H1 (cell line): ENCODE measurements around the gene KRT10. TPM values are rescaled to one million over a fixed set of nuclear protein-coding genes. Genes with fewer than 3 reads are reported as not detected.

Source experiments
- CTCF ChIA-PET: fragments of 300-600 bp; sonication (Branson Sonifier 250); formaldehyde crosslinking; loops from one replicate; lab custom pipeline; 2021; ENCODE audit not compliant: partially characterized antibody; lab: Charles Lee
- POLR2A ChIA-PET: fragments of 300-600 bp; sonication (Branson Sonifier 250); formaldehyde crosslinking; loops from one replicate; lab custom pipeline; 2021; ENCODE audit warnings: inconsistent platforms; ENCODE audit not compliant: partially characterized antibody; lab: Charles Lee
- DNase-seq, 2 experiments: peaks; one replicate each; pipeline versions ENCODE4 v3.0.0 to v3.0.0-alpha.2; 2010 to 2022; ENCODE audit warnings: low spot score in 2 of 2, low read depth in 1 of 2, mixed read lengths in 1 of 2
- FAIRE-seq: peaks from 2 replicates; lab custom pipeline; 2011; peaks lifted over from hg19 to GRCh38; lab: Jason Lieb, UNC
- H2AFZ ChIP-seq: 2 replicates; pipeline ENCODE4 v1.8.1; 2012; ENCODE audit warnings: low read length, inconsistent platforms
- H2AK5ac ChIP-seq: 2 replicates; pipeline ENCODE4 v1.6.1; 2013; ENCODE audit warnings: low read depth, low read length
- H2BK120ac ChIP-seq: replicated peaks from 2 replicates; pipeline ENCODE3; 2013; ENCODE audit warnings: low read depth, low read length, inconsistent platforms
- H2BK12ac ChIP-seq: 2 replicates; pipeline ENCODE4 v1.6.1; 2013; ENCODE audit warnings: low read depth, low read length
- H2BK15ac ChIP-seq: 2 replicates; pipeline ENCODE4 v1.6.1; 2013; ENCODE audit warnings: low read length
- H2BK20ac ChIP-seq: 2 replicates; pipeline ENCODE4 v1.6.1; 2013; ENCODE audit warnings: low read length
- H2BK5ac ChIP-seq: 2 replicates; pipeline ENCODE4 v1.6.1; 2013; ENCODE audit warnings: low read depth, low read length
- H3K14ac ChIP-seq: 2 replicates; pipeline ENCODE4 v1.6.1; 2013; ENCODE audit warnings: inconsistent platforms; ENCODE audit not compliant: insufficient read length
- H3K18ac ChIP-seq: 2 replicates; pipeline ENCODE4 v1.6.1; 2013; ENCODE audit warnings: low read length; ENCODE audit errors: extremely low read depth
- H3K23ac ChIP-seq: 2 replicates; pipeline ENCODE4 v1.6.1; 2013; ENCODE audit warnings: inconsistent platforms; ENCODE audit not compliant: insufficient read length
- H3K23me2 ChIP-seq: 2 replicates; pipeline ENCODE4 v1.6.1; 2013; ENCODE audit warnings: low read depth, low read length
- H3K27ac ChIP-seq: 2 replicates; pipeline ENCODE4 v1.6.1; 2011; ENCODE audit warnings: low read depth, low read length, inconsistent platforms
- H3K27me3 ChIP-seq, 4 experiments: replicated peaks in 1 of 4; 1 replicate in 1 of 4; 2 replicates in 3 of 4; pipeline versions ENCODE4 v1.6.1 to v1.8.1; 2011 to 2013; ENCODE audit warnings: low read length in 3 of 4, mild to moderate bottlenecking in 3 of 4, inconsistent platforms in 2 of 4, mixed read lengths in 2 of 4, moderate library complexity in 1 of 4; ENCODE audit not compliant: control insufficient read depth in 3 of 4, insufficient read depth in 3 of 4; ENCODE audit errors: extremely low read depth in 1 of 4
- H3K36me3 ChIP-seq, 4 experiments: 2 replicates each; pipeline versions ENCODE4 v1.6.1 to v1.8.1; 2011 to 2013; ENCODE audit warnings: mild to moderate bottlenecking in 4 of 4, low read length in 3 of 4, moderate library complexity in 2 of 4, control low read depth in 1 of 4, inconsistent platforms in 1 of 4; ENCODE audit not compliant: insufficient read depth in 4 of 4, control insufficient read depth in 2 of 4
- H3K4ac ChIP-seq: replicated peaks from 2 replicates; pipeline ENCODE3; 2013; ENCODE audit warnings: low read length, low read depth, mixed read lengths, inconsistent platforms; ENCODE audit not compliant: insufficient read length
- H3K4me1 ChIP-seq, 4 experiments: replicated peaks in 1 of 4; 1 replicate in 1 of 4; 2 replicates in 3 of 4; pipeline versions ENCODE4 v1.6.1 to v1.8.1; 2011 to 2013; ENCODE audit warnings: low read length in 3 of 4, inconsistent platforms in 2 of 4, mixed read lengths in 1 of 4; ENCODE audit not compliant: insufficient read depth in 4 of 4, control insufficient read depth in 3 of 4
- H3K4me2 ChIP-seq, 2 experiments: 2 replicates each; pipeline versions ENCODE4 v1.6.1 to v1.8.1; 2011 to 2013; ENCODE audit warnings: low read depth in 2 of 2, low read length in 2 of 2, control low read depth in 1 of 2, inconsistent platforms in 1 of 2, mild to moderate bottlenecking in 1 of 2; ENCODE audit not compliant: insufficient read depth in 1 of 2
- H3K4me3 ChIP-seq, 4 experiments: fragments of 200-600, 300-600 bp in 1 of 4; sonication (generic), shearing (Covaris generic), sonication (Bioruptor Twin) in 1 of 4; 2 replicates each; pipeline versions ENCODE4 v1.5.1 to v1.8.1; 2011 to 2016; ENCODE audit warnings: low read length in 4 of 4, low read depth in 3 of 4, control low read depth in 2 of 4, inconsistent platforms in 2 of 4, mild to moderate bottlenecking in 2 of 4, mixed read lengths in 1 of 4, moderate library complexity in 1 of 4; ENCODE audit not compliant: insufficient read depth in 2 of 4; ENCODE audit errors: extremely low read depth in 1 of 4
- H3K56ac ChIP-seq: replicated peaks from 2 replicates; pipeline ENCODE3; 2013; ENCODE audit warnings: low read depth, mild to moderate bottlenecking, mixed read lengths, low read length, inconsistent platforms; ENCODE audit not compliant: insufficient read length
- H3K79me1 ChIP-seq: 2 replicates; pipeline ENCODE4 v1.6.1; 2013; ENCODE audit warnings: low read depth, low read length, control low read depth
- H3K79me2 ChIP-seq, 2 experiments: 2 replicates each; pipeline versions ENCODE4 v1.6.1 to v1.8.1; 2012 to 2013; ENCODE audit warnings: low read length in 2 of 2, mild to moderate bottlenecking in 2 of 2, inconsistent platforms in 1 of 2; ENCODE audit not compliant: insufficient read depth in 2 of 2, control insufficient read depth in 1 of 2
- H3K9ac ChIP-seq, 4 experiments: replicated peaks in 1 of 4; 1 replicate in 1 of 4; 2 replicates in 3 of 4; pipeline versions ENCODE4 v1.6.1 to v1.8.1; 2011 to 2013; ENCODE audit warnings: low read depth in 3 of 4, low read length in 3 of 4, control low read depth in 2 of 4, mild to moderate bottlenecking in 2 of 4, moderate library complexity in 2 of 4, inconsistent platforms in 1 of 4; ENCODE audit errors: extremely low read depth in 1 of 4
- H3K9me3 ChIP-seq, 2 experiments: 2 replicates each; pipeline versions ENCODE4 v1.6.1 to v1.8.1; 2012 to 2013; ENCODE audit warnings: mild to moderate bottlenecking in 2 of 2, moderate library complexity in 2 of 2, control low read depth in 1 of 2, inconsistent platforms in 1 of 2, low read depth in 1 of 2, low read length in 1 of 2, mixed read lengths in 1 of 2; ENCODE audit not compliant: insufficient read depth in 2 of 2
- H4K20me1 ChIP-seq, 2 experiments: replicated peaks in 1 of 2; 2 replicates each; pipeline versions ENCODE3 to v1.8.1; 2011 to 2013; ENCODE audit warnings: inconsistent platforms in 2 of 2, low read length in 2 of 2, mild to moderate bottlenecking in 1 of 2; ENCODE audit not compliant: insufficient read depth in 2 of 2, control insufficient read depth in 1 of 2
- H4K5ac ChIP-seq: 2 replicates; pipeline ENCODE4 v1.6.1; 2013; ENCODE audit warnings: low read length, low read depth, mixed read lengths, inconsistent platforms; ENCODE audit not compliant: insufficient read length
- H4K8ac ChIP-seq: 2 replicates; pipeline ENCODE4 v1.8.0; 2013; ENCODE audit warnings: mild to moderate bottlenecking, moderate library complexity, low read length, inconsistent platforms; ENCODE audit not compliant: insufficient read depth; ENCODE audit errors: extremely low read depth
- H4K91ac ChIP-seq: replicated peaks from 2 replicates; pipeline ENCODE3; 2013; ENCODE audit warnings: low read length, mixed read lengths, inconsistent platforms; ENCODE audit not compliant: insufficient read length
- ATF2 ChIP-seq: IDR thresholded peaks from 2 replicates; pipeline ENCODE4 v1.6.1; 2012; ENCODE audit warnings: low read length, inconsistent platforms
- BCL11A ChIP-seq, 2 experiments: IDR thresholded peaks; one replicate each; pipeline ENCODE4 v1.6.1; 2011; ENCODE audit warnings: low read depth in 2 of 2, low read length in 2 of 2, mild to moderate bottlenecking in 2 of 2
- BRCA1 ChIP-seq: IDR thresholded peaks from 2 replicates; pipeline ENCODE4 v1.6.1; 2012; ENCODE audit warnings: low read depth, low read length, improper control_type of control experiment
- CEBPB ChIP-seq: IDR thresholded peaks from 2 replicates; pipeline ENCODE4 v1.6.1; 2012; ENCODE audit warnings: low read depth, low read length
- CHD1 ChIP-seq: IDR thresholded peaks from 2 replicates; pipeline ENCODE4 v1.6.1; 2012; ENCODE audit warnings: low read depth, low read length, improper control_type of control experiment
- CHD2 ChIP-seq: IDR thresholded peaks from 2 replicates; pipeline ENCODE4 v1.6.1; 2012; ENCODE audit warnings: low read length, improper control_type of control experiment
- FOSL1 ChIP-seq: IDR thresholded peaks from 2 replicates; pipeline ENCODE4 v1.6.1; 2011; ENCODE audit warnings: mild to moderate bottlenecking, low read depth, low read length, moderate library complexity; ENCODE audit not compliant: insufficient read depth
- KDM4A ChIP-seq: IDR thresholded peaks from one replicate; pipeline ENCODE4 v1.7.1; 2012; ENCODE audit warnings: low read depth, mild to moderate bottlenecking, moderate library complexity, low read length, inconsistent platforms; ENCODE audit not compliant: severe bottlenecking
- KDM5A ChIP-seq: fragments of 200-600 bp; IDR thresholded peaks from 2 replicates; pipeline ENCODE4 v1.7.1; 2012; ENCODE audit warnings: mild to moderate bottlenecking, low read length, inconsistent platforms, mixed read lengths
- SIRT6 ChIP-seq: IDR thresholded peaks from one replicate; pipeline ENCODE4 v1.7.1; 2012; ENCODE audit warnings: low read length, inconsistent platforms
- WGBS, 2 experiments: shearing (Covaris generic) in 1 of 2; methylation state at CpG; one replicate each; pipeline versions ENCODE4 v1.1.6 to v1.1.7; 2013 to 2015; ENCODE audit warnings: low lambda C conversion rate in 2 of 2, mixed read lengths in 2 of 2, inconsistent platforms in 1 of 2, low coverage in 1 of 2, missing lambda C conversion rate in 1 of 2; ENCODE audit not compliant: insufficient replicate concordance in 2 of 2, insufficient coverage in 1 of 2, insufficient read length in 1 of 2; ENCODE audit errors: extremely low coverage in 1 of 2, missing lambda C conversion rate in 1 of 2; 5-methylcytosine and 5-hydroxymethylcytosine counted together
- polyA plus RNA-seq, 7 experiments: library from polyadenylated mRNA; depleted of rRNA in 3 of 7; stranded (reverse) in 5 of 7; unstranded in 2 of 7; fragments of >200 nt in 5 of 7; fragments of 200-250 nt in 2 of 7; gene quantifications; 1 replicate in 5 of 7; 2 replicates in 1 of 7; 4 replicates in 1 of 7; pipeline versions ENCODE4 v1.2.1 to v1.2.3, GENCODE V29; 2011 to 2013; ENCODE audit warnings: missing spikeins in 2 of 7, mixed read lengths in 2 of 7
- total RNA-seq: library from RNA; stranded (reverse); fragmentation: NEBNext Ultra II Directional; extraction: Animal tissue kit (Norgen Biotek cat#: 25700); gene quantifications from 2 replicates; pipeline ENCODE4 v1.2.1, GENCODE V29; 2021
- TF ChIP-seq, protein P1 (sequence below): IDR thresholded peaks from 2 replicates; pipeline ENCODE4 v1.6.1; 2011; ENCODE audit warnings: low read depth, mild to moderate bottlenecking, low read length; ENCODE audit not compliant: insufficient read depth

Gene KRT10
- total and polyA plus RNA-seq, 2 of the 8 experiments (the other 6 are each of a cell fraction or from before 2014, with no cell fraction given) = 3.5 to 39.4 TPM

DNA sequence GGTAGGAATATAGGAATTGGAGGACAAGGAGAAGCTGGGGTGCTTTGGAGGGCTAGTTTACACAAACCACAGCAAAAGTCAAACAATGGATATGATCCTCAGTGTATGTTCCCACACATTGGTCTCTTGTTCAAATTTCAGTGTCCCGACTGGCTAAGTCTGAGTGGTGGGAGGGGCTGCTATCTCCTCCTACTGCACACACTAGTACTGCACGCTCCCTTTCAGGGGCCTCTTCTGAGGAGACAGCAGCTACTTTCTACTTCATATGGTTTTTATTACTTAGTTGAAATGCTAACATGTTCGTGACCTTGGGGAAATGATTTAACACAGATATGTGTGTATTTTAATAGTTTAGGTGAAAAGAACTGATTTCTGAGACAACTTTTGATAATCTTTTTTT is 18.8 kb upstream of the KRT10 start:
- CTCF ChIA-PET = interaction anchor here (1.0 to 2.3 kb wide), 2 partner anchors 11 to 15 kb away, joined by 4 to 7 read pairs; no protein-coding TSS in a partner anchor
- FAIRE-seq = no peak
- WGBS, 2 experiments = 77% methylated on average over 3 of the region's 3 CpGs; no CpG with 5 or more reads in 1 of the 2 experiments

More for the DNA sequence above, 18.8 kb upstream of the KRT10 start:
- no peak overlapping the region for H3K23ac ChIP-seq
- no peak overlapping the region for H2BK15ac ChIP-seq
- H3K18ac ChIP-seq = no peak overlapping the region
- no peak overlapping the region for H3K9ac ChIP-seq
- H2AK5ac ChIP-seq = no peak overlapping the region
- no peaks in the 10 kb centered on the region for H3K79me2 ChIP-seq
- no peaks in the 10 kb centered on the region for H3K9me3 ChIP-seq
- no peaks in the 10 kb centered on the region; a peak in 1 of 7 replicates for H3K4me1 ChIP-seq
- H3K36me3 ChIP-seq = no peaks in the 10 kb centered on the region
- H4K20me1 ChIP-seq = no peaks in the 10 kb centered on the region
- H4K91ac ChIP-seq = no peak overlapping the region
- no peak overlapping the region for H2BK20ac ChIP-seq
- POLR2A ChIA-PET = no interaction called here
- no peaks in the 10 kb centered on the region for H3K23me2 ChIP-seq
- no peak overlapping the region for H4K8ac ChIP-seq
- no peak overlapping the region for H2BK120ac ChIP-seq
- no peak overlapping the region for H3K56ac ChIP-seq
- H3K4me3 ChIP-seq = no peak overlapping the region
- H2BK12ac ChIP-seq = no peak overlapping the region
- no peak for TF ChIP-seq SIRT6
- TF ChIP-seq CHD2 = no peak
- no peak for TF ChIP-seq BRCA1
- no peak for TF ChIP-seq BCL11A (IDR thresholded peaks at IDR 0.05; ENCODE audit: low read depth in 2 of 2, low read length in 2 of 2)
- TF ChIP-seq, protein P1, sequence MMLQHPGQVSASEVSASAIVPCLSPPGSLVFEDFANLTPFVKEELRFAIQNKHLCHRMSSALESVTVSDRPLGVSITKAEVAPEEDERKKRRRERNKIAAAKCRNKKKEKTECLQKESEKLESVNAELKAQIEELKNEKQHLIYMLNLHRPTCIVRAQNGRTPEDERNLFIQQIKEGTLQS = no peak
- no peak for TF ChIP-seq KDM5A
- TF ChIP-seq ATF2 = no peak
- TF ChIP-seq CEBPB = no peak
- TF ChIP-seq CHD1 = no peak
- TF ChIP-seq KDM4A = no peak
- no peak for TF ChIP-seq FOSL1
- no peak overlapping the region for H2BK5ac ChIP-seq
- no peak overlapping the region for H3K14ac ChIP-seq
- no peak overlapping the region for H3K4ac ChIP-seq
- no peak overlapping the region for H3K27ac ChIP-seq
- no peak overlapping the region for H4K5ac ChIP-seq
- no peaks in the 10 kb centered on the region for H3K79me1 ChIP-seq
- DNase-seq = no peak
- H3K27me3 ChIP-seq = peaks cover 0 to 1% (median 0%) of the 10 kb centered on the region in 4 experiments; a peak in 1 of 7 replicates
- no peak overlapping the region for H3K4me2 ChIP-seq
- H2AFZ ChIP-seq = no peak overlapping the region
